ENCODE data around the gene BCR.

DNA sequence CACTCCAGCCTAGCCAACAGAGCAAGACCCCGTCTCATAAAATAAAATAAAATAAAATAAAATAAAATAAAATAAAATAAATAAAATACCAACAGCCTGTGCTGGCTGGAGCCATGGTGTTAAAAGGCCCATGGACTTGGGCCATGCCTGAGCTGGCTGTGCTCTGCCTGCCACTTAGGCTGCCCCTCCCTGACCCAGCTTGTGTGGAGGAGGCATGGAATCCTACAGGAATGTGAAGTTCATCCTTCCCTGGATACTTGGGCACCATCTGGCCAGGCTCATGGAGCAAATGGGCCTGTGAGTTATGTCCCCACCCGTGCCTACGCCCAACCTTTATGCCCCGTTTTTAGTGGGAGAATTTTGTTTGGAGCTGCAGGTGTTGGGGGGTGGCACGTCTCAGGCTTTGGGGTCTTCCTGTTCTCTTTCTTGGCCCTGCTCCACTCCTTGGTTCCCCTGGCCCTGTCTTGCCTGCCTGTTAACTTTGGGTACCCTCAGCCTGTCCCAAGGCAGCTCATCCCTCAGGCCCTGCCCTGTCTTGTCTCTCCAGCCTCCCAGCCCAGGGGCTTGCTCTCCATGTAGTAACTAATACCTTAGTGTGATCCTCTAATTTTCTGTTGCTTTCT is 51.3 kb downstream of the BCR start:
- TF ChIP-seq, protein P1, sequence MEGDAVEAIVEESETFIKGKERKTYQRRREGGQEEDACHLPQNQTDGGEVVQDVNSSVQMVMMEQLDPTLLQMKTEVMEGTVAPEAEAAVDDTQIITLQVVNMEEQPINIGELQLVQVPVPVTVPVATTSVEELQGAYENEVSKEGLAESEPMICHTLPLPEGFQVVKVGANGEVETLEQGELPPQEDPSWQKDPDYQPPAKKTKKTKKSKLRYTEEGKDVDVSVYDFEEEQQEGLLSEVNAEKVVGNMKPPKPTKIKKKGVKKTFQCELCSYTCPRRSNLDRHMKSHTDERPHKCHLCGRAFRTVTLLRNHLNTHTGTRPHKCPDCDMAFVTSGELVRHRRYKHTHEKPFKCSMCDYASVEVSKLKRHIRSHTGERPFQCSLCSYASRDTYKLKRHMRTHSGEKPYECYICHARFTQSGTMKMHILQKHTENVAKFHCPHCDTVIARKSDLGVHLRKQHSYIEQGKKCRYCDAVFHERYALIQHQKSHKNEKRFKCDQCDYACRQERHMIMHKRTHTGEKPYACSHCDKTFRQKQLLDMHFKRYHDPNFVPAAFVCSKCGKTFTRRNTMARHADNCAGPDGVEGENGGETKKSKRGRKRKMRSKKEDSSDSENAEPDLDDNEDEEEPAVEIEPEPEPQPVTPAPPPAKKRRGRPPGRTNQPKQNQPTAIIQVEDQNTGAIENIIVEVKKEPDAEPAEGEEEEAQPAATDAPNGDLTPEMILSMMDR (conservative IDR thresholded peaks at IDR 0.05; ENCODE audit: low read length): no peak
- TF ChIP-seq EZH2phosphoT487 (IDR thresholded peaks at IDR 0.05; ENCODE audit: borderline replicate concordance, low read depth, low read length): no peak
